Measurements from ENCODE around the gene BCLAF3. TPM values are rescaled to one million over a fixed set of nuclear protein-coding genes. Genes with fewer than 3 reads are reported as not detected.

BCLAF3 gene
- total RNA-seq (2014; rRNA removed; shearing (Covaris generic)): 0.94 and 2.9 TPM in 2 replicates

DNA sequence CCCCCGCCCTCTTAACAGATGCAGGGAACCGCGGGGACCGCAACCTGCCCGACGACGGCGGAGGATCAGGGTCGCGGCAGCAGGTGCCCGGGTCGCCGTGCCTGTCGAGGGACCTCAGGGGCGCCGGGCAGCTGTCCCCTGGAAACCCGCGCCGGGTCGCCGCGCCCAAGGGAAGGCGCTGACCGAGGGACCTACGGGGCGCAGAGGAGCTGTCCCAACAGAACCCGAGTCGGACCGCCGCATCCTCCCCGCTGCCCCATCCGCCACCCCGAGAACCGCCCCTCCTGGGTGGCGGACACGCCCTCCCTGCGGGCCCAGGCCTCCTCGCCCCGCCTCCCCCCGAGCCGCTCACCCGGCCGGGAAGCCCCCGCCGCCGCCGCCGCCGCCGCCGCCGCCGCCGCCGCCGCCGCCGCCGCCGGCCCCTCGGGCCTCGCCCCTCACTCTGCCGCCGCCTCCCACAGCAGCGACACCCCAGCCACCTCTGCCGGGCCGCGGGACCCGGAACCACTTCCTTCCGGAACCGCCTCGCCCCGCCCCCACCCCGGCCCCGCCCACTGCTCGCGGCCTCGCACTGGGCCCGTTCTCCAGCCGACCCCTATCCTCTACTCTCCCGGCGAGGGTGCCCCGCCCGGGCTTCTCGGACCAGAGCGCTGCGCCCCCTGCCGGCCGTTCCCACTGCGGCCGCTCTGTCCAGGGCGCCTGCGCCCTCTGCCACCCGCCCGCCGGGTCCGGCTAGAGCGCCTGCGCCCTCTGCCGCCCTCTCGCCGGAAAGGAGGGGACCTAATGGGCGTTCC, at the start of gene BCLAF3:
TSS of gene BCLAF3 (minus strand) at position 506 of the 794 bp plus-strand sequence. CDS start 20,797 bp downstream, outside the sequence.
- peak; percentile 95 for DNase-seq
- peak within 1 kb of the TSS; percentile 59 for H3K4me3 ChIP-seq (ENCODE audit: insufficient read depth, low read depth, low read length)
- H3K36me3 ChIP-seq (replicated peaks; ENCODE audit: control insufficient read depth, insufficient read depth, low read length): no peaks in the 10 kb centered on the region
- H3K27me3 ChIP-seq (ENCODE audit: control insufficient read depth, insufficient read depth, low read length): no peaks in the 10 kb centered on the region

DNA sequence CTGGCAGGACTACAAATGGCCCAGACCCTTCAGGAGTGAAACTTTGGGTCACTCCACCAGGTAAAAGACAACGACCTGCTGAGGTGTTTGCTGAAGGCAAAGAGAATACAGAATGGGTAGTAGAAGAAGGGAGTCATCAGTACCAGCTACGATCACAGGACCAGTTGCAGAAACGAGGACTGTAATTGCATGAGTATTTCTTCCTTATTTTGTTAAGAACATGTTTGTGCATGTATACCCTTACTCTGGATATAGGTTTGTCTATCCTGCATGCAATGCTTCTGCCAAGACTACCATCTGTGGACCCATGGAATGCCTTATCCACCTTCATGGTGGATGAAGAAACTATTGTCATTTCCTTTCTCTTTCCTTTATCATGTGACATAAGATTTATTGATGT, 48.1 kb upstream of the BCLAF3 start:
- DNase-seq: no peak
- no peak overlapping the region for H3K4me3 ChIP-seq (ENCODE audit: insufficient read depth, low read depth, low read length)
- no peaks in the 10 kb centered on the region for H3K36me3 ChIP-seq (replicated peaks; ENCODE audit: control insufficient read depth, insufficient read depth, low read length)
- no peaks in the 10 kb centered on the region for H3K27me3 ChIP-seq (ENCODE audit: control insufficient read depth, insufficient read depth, low read length)

DNA sequence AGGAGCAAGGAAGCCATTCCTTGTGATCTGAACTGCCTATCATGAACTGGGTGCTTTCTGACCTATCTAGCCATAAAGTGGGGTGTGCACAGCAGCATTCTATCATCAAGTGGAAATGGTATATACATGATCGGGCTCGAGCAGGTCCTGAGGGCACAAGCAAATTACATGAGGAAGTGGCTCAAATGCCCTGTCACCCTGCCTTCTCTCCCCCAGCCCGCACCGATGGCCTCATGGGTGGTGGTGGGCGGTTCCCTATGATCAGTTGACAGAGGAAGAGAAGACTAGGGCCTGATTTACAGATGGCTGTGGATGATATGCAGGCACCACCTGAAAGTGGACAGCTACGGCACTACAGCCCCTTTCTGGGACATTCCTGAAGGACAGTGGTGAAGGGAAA, 46.3 kb upstream of the BCLAF3 start:
- Histone ChIP-seq H3K36me3 (replicated peaks; ENCODE audit: control insufficient read depth, insufficient read depth, low read length) (no peaks in the 10 kb centered on the region), H3K4me3 (ENCODE audit: insufficient read depth, low read depth, low read length) (no peak overlapping the region), H3K27me3 (ENCODE audit: control insufficient read depth, insufficient read depth, low read length) (no peaks in the 10 kb centered on the region)
- no peak for DNase-seq

DNA sequence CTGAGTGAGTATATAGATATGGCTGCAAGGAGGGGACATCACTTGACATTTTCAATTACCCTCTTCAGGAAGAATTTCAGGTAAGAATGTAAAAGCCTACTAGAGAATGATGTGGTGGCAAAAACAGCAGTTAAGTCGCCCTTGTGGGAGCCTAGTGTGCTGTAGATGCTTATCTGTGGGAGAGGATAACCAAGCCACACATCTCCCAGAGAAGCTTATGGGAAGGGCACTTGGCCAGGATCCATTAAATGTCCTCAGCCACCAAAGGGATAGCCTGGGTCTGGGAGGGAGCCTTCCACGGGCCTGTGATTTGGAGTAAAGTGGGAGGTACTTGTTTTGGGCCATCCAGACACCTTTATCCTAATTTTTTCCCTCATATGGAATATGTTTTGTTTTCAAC, 41.3 kb upstream of the BCLAF3 start:
- Histone ChIP-seq H3K4me3 (ENCODE audit: insufficient read depth, low read depth, low read length) (no peak overlapping the region), H3K36me3 (replicated peaks; ENCODE audit: control insufficient read depth, insufficient read depth, low read length) (no peaks in the 10 kb centered on the region), H3K27me3 (ENCODE audit: control insufficient read depth, insufficient read depth, low read length) (no peaks in the 10 kb centered on the region)
- no peak for DNase-seq

DNA sequence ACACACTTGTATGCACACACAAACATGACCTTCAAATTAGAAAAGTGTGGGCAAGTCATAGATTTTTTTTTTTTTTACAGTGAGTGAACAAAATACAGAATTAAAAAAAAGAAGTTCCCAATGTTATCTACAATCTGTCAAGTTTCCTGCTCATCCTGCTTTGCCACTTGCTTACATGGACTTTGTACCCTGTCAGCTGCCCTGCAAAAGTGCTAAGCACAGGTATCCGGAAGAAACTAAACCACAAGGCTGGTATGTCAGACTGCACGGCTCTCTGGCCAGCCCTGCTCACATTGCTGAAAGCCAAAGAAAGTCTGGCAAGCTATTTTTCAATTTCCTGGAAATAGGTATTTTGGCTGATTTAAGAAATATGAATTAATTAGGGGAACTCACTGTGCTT, 38.9 kb upstream of the BCLAF3 start:
- H3K4me3 ChIP-seq (ENCODE audit: insufficient read depth, low read depth, low read length): no peak overlapping the region
- no peak for DNase-seq
- H3K27me3 ChIP-seq (ENCODE audit: control insufficient read depth, insufficient read depth, low read length): no peaks in the 10 kb centered on the region
- no peaks in the 10 kb centered on the region for H3K36me3 ChIP-seq (replicated peaks; ENCODE audit: control insufficient read depth, insufficient read depth, low read length)

DNA sequence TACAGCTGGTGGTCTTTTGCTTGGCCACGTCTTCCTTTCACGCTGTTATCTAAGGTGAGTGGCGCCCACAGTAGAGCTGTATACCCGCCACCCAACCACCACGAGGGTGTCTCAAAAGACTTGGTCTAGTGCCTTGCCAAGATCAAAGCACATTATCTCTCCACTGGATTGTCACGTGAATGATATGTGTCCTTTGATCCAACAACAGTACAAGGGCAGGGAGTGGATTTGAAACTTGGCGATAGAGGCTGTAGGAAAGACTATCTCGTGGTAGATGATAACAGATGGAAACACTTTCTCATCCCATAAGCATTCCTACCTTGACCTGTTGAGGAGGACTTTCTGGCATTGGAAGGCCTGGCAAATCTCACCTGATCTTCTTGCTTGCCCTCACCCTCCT, 37.7 kb upstream of the BCLAF3 start:
- H3K36me3 ChIP-seq (replicated peaks; ENCODE audit: control insufficient read depth, insufficient read depth, low read length): no peaks in the 10 kb centered on the region
- no peaks in the 10 kb centered on the region for H3K27me3 ChIP-seq (ENCODE audit: control insufficient read depth, insufficient read depth, low read length)
- DNase-seq: no peak
- no peak overlapping the region for H3K4me3 ChIP-seq (ENCODE audit: insufficient read depth, low read depth, low read length)

DNA sequence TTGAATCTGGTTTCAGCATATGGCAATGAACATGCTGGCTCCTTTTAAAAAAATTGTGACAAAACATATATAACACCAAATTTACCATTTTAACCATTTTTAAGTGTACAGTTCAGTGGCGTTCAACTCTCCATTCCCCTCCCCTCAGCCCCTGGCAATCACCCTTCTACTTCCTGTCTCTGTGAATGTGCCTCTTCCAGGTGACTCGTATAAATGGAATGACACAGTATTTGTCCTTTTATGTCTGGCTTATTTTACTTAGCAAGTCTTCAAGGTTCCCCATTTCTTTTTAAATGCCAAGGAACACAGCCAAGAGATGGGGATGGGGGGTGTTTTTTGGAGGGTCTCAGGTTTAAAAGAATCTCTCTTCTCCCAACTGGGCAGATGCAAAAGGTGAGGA, 35.4 kb upstream of the BCLAF3 start:
- Histone ChIP-seq H3K4me3 (ENCODE audit: insufficient read depth, low read depth, low read length) (no peak overlapping the region), H3K36me3 (replicated peaks; ENCODE audit: control insufficient read depth, insufficient read depth, low read length) (no peaks in the 10 kb centered on the region), H3K27me3 (ENCODE audit: control insufficient read depth, insufficient read depth, low read length) (no peaks in the 10 kb centered on the region)
- DNase-seq: no peak

DNA sequence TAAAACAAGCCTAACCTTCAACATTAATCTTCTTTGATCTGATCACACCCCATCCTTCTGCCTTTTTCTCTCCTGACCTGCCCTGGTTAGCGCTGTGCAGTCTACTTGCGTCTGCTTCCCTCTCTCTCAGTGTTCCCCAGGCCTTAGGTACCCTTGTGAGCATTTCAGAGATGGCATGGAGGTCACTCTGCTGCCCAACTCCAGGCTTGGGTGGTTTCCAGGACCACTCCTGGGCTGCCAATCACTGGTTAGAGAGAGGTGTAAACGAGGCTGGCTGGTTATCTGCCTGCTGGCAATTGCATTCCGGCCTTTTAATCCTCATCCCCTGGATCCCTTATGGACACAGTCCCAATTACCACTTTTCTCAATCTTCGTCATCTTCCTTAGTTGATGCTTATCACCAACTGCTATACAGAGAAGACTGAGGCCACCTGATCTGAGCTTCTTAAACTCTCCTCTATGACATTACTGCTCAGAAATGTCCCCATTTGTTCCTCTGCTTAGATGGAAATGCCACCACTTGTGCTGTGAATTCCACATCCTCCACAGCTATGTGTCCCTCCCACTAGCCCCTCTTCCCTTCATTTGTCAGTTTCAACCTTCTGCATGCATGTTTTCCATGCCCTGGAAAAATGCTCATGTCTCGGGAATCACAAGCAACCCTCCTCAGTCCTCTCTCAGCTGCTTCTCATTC, 29.0 kb upstream of the BCLAF3 start:
- no peak overlapping the region for H3K4me3 ChIP-seq (ENCODE audit: insufficient read depth, low read depth, low read length)
- no peaks in the 10 kb centered on the region for H3K36me3 ChIP-seq (replicated peaks; ENCODE audit: control insufficient read depth, insufficient read depth, low read length)
- DNase-seq: no peak
- H3K27me3 ChIP-seq (ENCODE audit: control insufficient read depth, insufficient read depth, low read length): no peaks in the 10 kb centered on the region

DNA sequence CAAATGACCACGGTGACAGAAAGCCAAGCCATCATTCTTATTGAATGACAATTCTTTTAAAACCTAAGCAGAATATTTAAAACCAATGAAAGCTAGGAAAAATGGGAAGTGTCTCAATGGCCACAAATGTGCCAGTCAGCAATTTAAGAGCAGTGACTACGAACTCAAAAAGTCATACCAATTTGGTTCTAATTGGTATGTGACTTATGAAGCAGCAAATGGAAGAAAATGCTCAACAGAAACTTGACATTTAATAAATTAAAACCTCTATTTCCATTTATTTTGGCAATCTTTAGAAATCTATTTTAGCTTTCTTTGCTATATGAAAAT, 25.7 kb upstream of the BCLAF3 start:
- H3K4me3 ChIP-seq (ENCODE audit: insufficient read depth, low read depth, low read length): no peak overlapping the region
- no peaks in the 10 kb centered on the region for H3K27me3 ChIP-seq (ENCODE audit: control insufficient read depth, insufficient read depth, low read length)
- H3K36me3 ChIP-seq (replicated peaks; ENCODE audit: control insufficient read depth, insufficient read depth, low read length): no peaks in the 10 kb centered on the region
- no peak for DNase-seq

DNA sequence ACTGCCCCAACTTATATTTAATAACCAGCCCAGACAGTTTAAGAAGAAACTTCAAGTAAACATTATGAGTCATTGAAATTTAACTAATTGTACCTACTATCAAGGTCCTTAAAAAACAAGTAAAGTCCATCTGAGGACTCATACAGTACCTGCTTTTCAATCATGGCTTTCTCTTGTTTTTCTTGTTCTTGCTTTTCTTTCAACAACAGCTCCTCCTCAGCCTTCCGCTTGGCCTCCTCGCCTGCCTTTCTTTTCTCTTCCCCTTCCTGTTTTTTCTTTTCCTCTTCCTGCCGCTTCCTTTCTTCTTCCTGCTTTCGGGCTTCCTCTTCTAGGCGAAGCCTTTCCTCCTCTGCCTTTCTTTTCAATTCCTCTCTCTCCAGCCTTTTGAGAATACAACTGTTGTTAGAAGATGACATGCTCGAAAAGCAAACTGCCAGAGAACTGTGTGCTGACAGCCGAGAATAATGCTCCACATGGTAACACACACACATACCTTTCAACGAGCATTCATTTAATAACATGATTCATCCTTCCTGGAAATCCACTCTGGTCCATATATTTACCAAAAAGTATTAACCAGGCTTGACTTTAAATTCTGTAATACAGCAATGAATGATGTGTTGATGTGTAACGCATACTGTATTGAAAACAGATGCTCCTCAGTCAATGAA, 25.2 kb upstream of the BCLAF3 start:
- Histone ChIP-seq H3K27me3 (ENCODE audit: control insufficient read depth, insufficient read depth, low read length) (no peaks in the 10 kb centered on the region), H3K4me3 (ENCODE audit: insufficient read depth, low read depth, low read length) (no peak overlapping the region), H3K36me3 (replicated peaks; ENCODE audit: control insufficient read depth, insufficient read depth, low read length) (no peaks in the 10 kb centered on the region)
- DNase-seq: no peak

DNA sequence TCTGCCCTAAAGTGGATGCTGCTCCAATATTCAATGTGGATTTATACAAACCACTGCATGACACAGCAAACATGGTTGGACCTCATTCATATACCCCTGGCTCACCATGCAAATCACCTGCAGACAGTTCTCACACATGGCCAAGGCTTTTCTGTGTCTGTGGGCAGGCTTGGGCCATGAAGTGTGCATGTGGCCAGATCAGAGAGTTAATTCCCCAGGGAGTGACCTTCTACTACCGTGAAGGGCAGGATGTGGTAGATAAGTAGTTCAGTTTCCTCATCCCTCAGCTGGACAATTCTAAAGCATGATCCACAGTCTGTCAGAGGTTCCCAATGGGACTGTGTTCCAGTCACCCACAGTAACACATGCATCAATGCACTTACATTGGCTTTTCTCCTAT, 24.6 kb upstream of the BCLAF3 start:
- H3K4me3 ChIP-seq (ENCODE audit: insufficient read depth, low read depth, low read length): no peak overlapping the region
- no peaks in the 10 kb centered on the region for H3K36me3 ChIP-seq (replicated peaks; ENCODE audit: control insufficient read depth, insufficient read depth, low read length)
- no peaks in the 10 kb centered on the region for H3K27me3 ChIP-seq (ENCODE audit: control insufficient read depth, insufficient read depth, low read length)
- no peak for DNase-seq

DNA sequence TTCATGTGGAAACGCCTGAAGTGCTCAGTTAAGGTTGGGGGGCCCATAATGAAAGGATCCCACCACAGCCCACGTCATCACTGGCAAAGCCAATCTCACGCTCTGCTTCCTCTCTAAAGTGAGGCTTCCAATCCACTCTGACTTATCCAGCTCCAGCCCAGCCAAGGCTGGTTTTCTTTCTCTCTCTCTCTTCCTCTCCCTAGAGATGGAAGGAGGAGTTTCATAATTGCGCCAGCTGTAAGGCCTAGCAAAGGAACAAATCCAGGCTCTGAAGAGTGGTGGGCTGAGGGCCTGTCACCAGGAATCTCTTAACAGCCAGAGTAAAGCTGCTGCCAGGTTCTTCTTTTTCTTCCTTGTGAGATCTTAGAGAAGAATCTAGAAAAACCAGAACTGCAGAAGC, 20.7 kb upstream of the BCLAF3 start:
- no peak overlapping the region for H3K4me3 ChIP-seq (ENCODE audit: insufficient read depth, low read depth, low read length)
- no peak for DNase-seq
- no peaks in the 10 kb centered on the region for H3K27me3 ChIP-seq (ENCODE audit: control insufficient read depth, insufficient read depth, low read length)
- no peaks in the 10 kb centered on the region for H3K36me3 ChIP-seq (replicated peaks; ENCODE audit: control insufficient read depth, insufficient read depth, low read length)

DNA sequence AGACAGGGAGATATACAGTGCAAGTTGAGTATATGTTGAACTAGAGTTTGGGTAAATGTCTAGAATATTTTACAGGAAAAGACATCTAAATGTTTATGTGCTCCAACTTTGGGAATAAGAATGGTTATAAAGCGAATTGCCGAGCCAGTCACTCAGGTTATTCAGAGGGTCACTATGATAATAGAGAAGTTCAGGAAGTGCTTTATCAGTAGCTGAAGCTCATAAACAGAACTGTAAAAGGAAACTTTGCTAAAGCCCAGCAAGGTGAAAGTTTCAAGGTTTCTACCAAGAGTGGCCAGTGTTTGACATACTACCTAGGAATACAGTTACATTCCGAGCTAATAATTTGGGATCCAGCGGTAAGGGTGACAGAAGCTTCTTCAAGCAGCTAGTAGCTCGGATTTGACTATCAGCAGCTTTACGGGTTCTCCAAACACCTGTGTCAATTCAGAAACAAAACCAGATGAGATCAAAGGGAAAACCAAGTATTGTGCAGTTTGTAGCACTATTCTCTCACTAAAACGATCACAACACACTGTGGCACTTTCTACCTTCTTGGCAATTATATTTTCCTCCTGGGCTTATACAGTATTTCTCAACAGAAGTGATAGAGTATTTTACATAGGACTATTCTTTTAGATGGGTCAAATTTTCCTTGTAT, 17.2 kb upstream of the BCLAF3 start:
- DNase-seq: no peak
- H3K4me3 ChIP-seq (ENCODE audit: insufficient read depth, low read depth, low read length): no peak overlapping the region
- no peaks in the 10 kb centered on the region for H3K27me3 ChIP-seq (ENCODE audit: control insufficient read depth, insufficient read depth, low read length)
- H3K36me3 ChIP-seq (replicated peaks; ENCODE audit: control insufficient read depth, insufficient read depth, low read length): no peaks in the 10 kb centered on the region

DNA sequence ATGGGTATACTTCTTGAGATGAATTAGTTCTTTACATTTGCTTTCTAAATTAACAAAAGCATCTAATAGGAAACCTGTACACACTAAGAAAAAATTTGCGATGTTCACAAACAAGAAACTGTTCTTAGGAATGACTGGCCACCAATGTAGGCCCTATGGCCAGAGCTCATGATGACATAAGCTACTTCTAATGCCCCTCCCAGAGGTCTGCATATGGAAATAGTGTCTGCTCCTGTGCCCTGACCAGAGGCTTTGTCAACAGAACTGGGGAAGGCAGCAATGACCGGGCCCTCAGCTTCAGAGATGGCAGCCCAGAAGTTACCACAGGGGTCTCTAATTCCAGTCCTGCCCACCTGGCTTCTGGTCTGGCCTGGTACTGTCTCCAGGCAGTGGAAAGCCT, 15.0 kb upstream of the BCLAF3 start:
- no peak overlapping the region for H3K4me3 ChIP-seq (ENCODE audit: insufficient read depth, low read depth, low read length)
- H3K36me3 ChIP-seq (replicated peaks; ENCODE audit: control insufficient read depth, insufficient read depth, low read length): no peaks in the 10 kb centered on the region
- DNase-seq: no peak
- H3K27me3 ChIP-seq (ENCODE audit: control insufficient read depth, insufficient read depth, low read length): no peaks in the 10 kb centered on the region

DNA sequence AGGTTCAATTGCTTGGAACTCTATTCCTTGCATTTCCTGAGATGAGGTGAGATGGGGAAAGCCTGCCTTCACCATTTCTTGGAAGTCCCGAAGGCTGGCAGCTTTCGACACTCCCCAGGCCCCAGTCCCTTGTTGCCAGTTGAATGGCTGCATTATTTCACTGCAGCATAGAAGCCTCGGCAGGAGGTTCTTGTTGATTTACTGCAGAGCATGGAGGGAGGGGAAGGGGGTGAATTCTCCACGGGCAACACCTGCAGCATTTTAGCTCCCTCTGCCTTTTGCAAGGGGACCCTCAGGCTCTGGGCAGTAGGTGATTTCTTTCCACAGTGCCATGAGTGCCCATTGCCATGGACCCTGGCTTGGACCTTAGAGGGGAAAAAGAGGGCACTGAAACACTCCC, 10.7 kb upstream of the BCLAF3 start:
- Histone ChIP-seq H3K4me3 (ENCODE audit: insufficient read depth, low read depth, low read length) (no peak overlapping the region), H3K36me3 (replicated peaks; ENCODE audit: control insufficient read depth, insufficient read depth, low read length) (no peaks in the 10 kb centered on the region), H3K27me3 (ENCODE audit: control insufficient read depth, insufficient read depth, low read length) (no peaks in the 10 kb centered on the region)
- peak; percentile 45 for DNase-seq
